HG03103 (cell line): Measurements from ENCODE around the gene FARP2.
"Not testable (repeated sequence)": the region's sequence is repeated elsewhere in the genome, so short reads cannot be mapped to it uniquely, and the experiment has no call there.

Experiments used
- ATAC-seq: cut with Tn5 transposase; IDR thresholded peaks from one replicate; pipeline ENCODE4 v1.9.1; 2021; ENCODE audit warnings: low read depth; ENCODE audit not compliant: unreplicated experiment

The FARP2 gene

DNA sequence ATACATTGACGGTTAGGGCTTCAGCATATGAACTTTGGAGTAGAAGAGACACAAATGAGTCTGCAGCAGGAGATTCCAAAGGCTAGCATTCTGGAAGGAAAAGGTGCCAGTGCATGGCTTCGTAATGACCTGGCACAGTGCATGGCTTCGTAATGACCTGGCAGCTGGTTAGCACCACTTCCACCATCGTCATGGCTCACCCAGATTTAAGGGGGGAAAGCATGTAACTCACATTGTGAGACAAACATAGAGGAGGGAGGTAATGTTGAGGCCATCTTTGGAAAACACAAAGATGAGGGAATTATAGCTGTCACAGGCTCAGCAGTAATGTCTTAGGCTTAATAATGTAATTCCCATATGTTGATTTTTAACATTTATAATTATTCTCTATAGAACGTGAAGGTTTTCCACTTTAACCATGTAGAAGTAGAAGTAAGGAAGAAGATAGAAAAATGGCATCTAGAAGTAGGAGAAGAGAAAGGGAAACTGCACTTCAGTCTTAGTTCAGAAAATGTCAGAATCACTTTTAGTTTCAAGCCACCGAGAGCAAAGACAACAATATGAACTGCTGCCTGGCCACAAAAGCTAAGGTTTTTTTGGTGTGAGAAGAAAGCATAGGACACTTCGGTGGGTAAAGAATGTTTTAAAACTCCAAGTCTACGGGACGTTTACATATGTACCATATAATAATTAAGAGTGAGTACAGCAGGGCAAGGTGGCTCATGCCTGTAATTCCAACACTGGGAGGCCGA is 159.1 kb downstream of the FARP2 start:
- ATAC-seq, result no peak

DNA sequence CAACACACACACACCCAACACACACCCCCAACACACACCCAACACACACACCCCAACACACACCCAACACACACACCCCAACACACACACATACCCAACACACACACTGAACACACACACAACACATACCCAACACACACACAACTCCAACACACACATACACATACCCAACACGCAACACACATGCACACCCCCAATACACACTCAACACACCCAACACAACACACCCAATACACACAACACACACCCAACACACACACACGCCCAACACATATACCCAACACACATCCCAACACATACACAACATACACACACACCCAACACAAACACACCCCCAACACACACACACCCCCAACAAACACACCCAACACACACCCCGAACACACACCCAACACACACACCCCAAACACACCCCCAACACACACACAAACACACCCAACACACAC is 160.5 kb downstream of the FARP2 start:
- no peak for ATAC-seq

DNA sequence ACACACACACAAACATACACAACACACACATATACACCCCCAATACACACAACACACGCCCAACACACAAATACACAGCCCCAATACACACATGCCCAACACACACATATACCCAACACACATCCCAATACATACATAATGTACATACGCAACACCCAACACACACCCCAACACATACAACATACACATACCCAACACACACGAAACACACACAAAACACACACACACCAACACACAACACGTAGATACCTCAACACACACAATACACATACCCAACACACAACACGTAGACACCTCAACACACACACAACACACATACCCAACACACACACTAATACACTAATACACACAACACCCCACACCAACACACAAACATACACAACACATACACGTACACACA is 161.2 kb downstream of the FARP2 start:
- ATAC-seq, result no peak

DNA sequence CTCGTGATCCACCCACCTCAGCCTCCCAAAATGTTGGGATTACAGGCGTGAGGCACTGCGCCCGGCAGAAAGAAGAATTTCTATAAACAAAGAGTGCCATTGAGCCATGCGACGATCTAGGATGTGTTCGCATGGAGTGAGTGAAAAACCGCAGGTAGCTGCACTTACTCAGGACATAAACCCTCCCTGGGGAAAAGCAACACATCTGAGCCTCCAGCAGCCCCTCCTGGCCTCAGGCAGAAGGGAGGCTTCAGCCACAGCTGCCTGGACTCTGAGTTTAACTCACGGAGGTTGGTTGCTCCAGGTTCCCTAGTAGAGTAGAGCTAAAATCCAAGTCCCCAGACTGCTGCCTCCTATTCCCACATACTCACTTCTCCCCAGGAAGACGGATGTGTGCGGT is 163.6 kb downstream of the FARP2 start:
- no peak for ATAC-seq

DNA sequence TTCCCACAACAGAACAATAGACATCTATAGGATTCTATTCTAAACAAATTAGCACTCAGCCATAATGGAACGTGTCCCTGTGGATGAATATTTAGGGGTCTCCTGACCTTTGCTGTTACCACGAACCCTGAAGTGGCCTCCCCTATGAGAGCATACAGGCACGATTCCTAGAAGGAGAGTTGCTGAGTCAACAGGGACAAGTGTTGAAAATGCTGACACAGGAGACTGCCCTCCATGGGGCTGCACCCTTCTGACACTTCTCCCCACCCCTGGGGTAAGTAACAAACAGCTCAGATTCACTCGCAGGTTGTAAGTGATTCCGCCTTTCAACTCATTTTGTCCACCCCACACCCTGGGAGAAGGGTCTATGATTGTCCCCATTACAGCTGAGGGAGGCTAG is 166.4 kb downstream of the FARP2 start:
- no peak for ATAC-seq

DNA sequence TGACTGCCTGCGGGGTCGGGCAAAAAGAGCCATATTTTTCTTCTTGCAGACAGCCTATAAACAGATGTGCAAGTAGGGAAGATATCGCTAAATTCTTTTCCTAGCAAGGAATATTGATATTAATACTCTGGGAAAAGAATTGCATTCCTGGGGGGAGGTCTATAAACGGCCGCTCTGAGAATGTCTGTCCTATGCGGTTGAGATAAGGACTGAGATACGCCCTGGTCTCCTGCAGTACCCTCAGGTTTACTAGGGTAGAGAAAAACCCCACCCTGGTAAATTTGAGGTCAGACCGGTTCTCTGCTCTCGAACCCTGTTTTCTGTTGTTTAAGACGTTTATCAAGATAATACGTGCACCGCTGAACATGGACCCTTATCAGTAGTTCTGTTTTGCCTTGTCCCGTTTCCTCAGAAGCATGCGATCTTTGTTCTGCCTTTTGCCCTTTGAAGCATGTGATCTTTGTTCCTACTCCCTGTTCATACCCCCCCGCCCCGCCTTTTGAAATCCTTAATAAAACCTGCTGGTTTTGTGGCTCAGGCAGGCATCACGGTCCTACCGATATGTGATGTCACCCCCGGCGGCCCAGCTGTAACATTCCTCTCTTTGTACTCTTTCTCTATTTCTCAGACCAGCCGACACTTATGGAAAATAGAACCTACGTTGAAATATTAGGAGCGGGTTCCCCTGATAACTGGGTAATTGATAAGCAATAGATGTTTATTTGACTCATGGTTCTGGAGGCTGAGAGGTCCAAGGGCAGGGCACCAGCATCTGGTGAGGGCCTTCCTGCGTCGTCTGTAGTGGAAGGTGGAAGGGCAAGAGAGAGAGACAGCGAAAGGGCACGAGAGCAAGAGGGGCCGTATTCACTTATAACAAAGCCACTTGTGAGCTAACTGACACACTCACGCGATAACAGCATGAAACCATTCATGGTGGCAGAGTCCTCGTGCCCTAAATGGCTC is 170.0 kb downstream of the FARP2 start:
- ATAC-seq, result not testable (repeated sequence)

DNA sequence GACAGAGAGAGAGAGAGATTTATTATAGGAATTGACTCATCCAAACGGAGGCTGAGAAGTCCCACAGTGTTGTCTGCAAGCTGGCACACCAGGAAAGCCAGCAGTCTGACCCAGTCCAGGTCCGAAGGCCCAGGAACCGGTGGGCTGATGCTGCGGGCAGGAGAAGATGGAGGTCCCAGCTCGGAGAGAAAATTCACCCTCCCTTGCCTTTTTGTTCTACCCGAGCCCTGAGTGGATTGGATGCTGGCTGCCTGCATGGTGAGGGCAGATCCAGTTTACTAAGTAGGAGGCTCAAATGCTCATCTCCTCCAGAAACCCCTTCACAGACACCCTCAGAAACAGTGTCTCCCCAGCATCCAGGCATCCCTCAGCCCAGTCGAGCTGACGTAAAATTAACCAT is 174.5 kb downstream of the FARP2 start:
- ATAC-seq, result no peak

DNA sequence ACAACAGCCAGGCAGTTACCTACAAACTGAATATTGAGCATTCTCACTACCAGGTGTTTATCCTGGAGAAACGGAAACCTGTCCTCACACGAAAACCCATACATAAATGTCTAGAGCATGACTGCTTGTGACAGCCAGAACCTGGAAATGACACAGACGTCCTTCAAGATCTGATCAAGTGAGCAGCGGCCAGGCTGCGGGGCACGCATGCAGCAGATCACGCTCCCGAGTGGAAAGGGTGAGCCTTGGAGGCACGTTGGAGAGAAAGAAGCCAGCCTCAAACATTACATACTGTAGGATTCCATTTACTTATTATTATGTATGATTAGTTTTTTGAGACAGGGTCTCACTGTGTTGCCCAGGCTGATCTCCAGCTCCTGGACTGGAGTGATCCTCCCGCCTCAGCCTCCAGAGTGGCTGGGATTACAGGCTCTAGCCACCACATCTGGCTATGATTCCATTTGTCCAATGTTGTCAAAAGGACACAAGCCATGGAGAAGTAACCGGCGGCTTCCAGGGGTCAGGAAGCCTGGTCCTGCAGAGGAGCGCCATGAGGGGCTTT is 175.2 kb downstream of the FARP2 start:
- no peak for ATAC-seq

DNA sequence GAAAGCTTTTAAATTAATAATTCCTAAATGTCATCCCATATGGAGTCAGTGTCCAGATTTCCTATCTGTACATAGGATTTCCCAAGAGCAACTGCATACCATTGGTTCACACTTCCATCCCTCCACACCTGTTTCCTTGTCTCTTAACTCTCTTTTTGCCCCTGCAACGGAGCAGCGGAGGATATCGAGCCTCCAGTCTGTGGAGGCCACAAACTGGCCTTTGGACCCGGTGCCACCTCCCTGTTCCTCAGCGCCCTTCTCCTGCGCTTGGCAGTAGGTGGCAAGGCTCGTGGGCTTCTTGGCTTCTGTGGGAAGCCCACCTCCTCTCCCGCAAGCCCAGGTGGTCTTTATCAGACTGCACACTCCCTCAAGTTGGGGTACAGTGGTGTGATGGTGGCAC is 176.1 kb downstream of the FARP2 start:
- no peak for ATAC-seq

DNA sequence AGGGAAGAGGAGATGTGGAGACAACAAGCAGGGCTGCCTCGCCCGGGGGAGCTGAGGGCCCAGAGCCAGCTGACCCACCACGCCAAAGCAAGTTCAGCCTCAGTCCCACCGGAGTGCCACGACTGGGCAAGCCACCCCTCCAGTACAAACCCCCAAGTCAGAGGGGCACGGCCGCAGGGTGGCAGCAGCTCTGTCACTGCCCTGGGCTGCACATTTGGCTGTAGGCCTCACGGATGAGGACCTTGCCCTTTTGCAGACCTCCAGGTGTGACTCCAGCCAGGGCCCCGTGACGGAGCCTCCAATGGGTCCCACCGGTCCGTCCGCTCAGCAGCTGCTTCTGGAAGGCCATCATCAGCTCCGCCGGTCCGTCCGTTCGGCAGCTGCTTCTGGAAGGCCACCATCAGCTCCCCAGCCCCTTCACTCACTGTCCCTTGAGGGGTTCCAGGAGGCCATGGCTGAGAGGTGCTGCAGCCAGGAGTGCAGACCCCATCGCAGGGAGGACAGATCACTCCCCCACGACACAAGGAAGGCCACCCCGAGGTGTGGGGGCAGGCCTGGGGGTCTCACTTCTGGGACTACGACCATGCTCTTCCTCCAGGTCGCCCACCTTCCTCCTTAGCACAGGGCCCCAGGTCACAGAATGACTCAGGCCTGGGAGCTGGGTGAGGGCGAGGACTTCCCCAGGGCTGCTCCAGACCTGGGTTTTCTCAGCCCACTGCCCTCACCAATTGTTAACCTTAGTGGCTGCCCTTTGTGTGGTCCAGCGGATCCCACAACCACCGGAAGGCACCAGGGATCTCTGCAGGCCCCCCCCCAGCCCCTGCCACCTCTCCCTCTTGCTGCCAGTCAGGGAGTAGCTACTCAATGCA is 176.9 kb downstream of the FARP2 start:
- no peak for ATAC-seq

DNA sequence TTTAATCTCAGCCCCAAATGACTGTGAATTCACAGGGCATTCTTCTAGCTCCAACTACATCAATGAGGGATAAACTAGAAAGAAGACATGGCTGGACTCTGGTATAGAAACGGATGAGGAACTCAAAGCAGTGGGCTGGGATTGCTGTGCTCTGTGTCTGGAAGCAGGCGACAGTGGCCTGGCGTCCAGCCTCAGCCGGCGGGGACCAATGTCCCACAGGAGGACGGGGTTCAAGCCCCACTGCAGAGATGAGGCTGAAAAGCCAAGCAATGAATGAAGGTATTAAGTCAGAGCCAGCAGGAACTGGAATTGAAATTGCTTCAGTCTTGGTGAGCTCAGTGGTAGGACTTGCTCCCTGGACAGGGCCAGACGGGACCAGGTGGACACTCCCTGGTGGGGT is 178.2 kb downstream of the FARP2 start:
- ATAC-seq, result no peak

DNA sequence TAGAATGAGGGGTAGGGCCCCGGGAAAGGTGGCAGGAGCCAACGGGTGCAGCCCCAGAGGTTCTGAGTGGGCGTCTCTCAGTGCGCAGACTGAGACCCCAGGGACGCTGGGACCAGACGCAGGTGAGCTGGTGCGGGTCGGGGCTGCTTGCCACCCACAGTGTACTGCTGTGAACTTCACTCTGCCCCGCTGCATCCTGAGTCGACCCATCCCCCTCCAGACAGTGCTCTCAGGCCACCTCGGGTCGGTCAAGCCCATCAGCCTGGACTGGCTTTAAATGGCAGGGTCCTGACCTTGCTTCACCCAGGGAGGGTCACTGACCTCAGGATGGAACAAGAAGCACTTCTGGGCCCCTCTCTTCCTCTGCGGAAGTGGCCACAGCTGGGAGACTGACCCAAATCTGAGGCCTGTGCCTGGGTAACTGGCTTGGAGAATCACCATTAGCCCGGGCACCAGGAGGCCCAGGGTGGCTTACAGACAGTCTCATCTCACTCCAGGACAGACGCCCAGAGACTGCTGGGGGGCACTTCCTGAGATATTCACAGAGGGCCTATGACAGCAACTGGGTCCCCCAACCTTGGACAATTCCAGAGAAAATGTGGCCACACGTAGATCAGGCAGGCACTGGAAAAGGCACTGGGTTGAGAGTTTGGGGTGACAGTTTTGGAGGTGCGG is 178.8 kb downstream of the FARP2 start:
- no peak for ATAC-seq

DNA sequence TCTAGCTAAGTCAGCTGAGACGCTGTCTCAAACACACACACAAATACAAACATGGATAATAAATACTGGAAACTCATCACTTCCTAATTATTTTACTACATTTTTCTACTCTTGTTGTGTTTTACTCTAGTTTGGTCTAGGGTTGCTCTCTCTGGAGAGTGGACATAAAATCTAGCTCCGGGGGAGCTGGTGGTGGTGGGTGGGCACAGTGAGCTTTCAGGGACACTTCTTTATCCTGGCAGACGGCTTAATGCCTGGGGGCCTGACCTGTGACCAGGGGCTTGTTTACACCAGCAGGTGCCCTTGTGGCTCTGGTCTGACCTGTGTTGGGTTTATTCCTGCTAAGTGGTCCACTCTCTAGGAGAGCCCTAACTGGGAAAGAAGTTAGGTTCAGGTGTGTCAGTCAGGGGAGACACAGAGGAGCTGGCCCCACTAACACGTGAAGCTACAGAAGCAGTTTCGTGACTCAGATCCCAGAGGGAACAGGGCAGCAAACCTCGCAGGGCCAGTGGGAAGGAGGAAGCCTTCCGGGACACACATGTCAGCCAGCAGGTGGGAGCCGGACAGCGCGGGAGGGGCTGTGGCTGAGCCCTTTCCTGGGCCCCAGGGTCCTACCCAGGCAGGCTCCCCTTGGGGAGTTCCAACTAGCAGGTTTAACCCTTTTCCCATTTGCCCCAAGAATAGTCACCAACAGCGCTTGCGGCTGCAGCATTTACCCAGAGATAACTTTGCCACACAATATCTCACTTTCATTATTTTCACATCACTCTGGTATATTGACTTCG is 180.0 kb downstream of the FARP2 start:
- no peak for ATAC-seq

DNA sequence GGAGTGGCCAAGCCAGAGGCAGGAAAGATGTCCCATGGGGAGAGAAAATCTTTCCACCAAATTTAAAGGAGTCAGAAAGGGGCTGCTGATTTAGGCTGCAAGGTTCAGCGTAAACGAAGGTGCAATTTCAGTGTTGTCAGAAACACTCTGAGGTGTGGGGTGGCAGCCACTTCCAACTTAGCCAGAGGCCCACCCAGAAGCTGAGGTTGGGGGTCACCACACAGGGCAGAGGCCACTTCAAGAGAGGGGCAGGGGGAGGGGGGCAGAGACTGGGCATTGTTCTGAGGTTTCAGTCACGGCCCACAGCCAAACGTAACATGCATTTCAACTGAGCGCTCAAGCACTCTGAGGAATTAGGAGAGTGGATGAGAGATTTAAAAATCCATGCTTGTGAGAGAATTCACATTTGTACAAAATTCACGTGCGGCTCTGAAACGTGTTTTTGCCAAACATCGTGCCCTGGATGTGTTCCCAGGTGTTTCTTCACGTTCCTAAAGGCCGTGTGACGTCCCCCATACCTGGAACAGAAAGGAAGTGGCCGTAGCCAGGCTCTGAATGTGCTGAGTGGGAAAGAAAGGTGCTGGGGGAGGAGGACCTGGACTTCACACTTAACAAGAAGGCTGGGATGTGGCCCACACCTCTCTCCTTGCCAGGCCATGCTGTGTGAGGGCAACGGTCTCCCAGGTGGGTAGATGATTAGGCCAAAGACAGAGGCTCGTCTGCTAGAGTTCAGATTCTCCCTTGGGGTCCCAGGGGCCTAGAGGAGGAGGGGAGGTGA is 182.9 kb downstream of the FARP2 start:
- ATAC-seq, result no peak

DNA sequence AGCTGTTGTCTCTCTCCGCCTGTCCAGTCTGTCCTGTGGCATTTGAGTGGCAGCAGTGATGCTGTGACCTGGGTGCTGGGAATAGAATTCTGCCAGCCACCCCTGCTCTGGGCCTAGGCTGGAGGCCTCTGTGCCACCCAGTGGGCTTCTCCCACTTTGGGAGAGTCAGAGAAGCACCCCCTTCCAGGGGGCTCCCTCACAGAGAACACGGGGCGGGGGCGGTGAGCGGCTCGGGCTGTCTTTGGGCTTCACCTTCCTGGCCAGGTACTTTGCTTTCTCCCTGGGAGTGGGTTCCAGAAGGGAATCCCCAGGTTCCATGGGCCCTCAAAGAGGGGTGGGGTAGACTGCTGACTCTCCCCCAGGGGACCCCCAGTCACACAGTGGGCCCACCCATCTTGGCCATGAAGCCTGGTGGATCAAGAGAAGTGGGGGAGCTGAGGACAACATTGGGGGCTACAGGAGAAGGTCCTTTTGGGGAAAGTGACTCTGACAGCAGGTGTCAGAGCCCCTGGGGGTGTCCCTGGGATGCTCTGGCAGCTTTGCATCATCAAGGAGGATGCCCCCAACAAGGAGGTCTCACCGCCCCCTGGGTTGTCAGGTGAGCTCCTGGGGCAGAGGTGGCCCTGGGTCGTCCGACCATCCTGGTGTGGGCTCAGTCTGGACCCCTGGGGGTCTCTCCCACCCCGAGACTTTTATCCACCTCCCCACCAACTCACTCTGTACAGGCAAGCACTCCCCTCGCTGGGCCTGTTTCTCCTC is 183.7 kb downstream of the FARP2 start:
- ATAC-seq, result no peak

DNA sequence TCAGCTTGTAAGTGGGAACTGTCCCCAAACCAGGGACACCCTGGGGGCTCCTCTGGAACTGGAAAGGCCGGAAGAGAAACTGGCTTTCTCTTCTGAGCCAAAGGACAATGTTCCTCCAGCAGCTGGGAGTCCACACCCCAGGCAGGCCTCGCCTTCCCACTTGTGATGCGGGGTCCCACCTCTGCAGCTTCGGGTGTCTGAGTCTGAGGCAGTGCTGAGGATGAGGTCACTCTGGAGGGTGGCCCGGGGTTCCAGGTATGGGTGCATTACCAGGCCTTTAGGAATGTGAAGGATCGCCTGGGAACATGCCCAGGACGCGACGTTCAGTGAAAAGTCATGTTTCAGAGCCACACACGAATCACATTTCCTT is 184.3 kb downstream of the FARP2 start:
- ATAC-seq, result no peak

DNA sequence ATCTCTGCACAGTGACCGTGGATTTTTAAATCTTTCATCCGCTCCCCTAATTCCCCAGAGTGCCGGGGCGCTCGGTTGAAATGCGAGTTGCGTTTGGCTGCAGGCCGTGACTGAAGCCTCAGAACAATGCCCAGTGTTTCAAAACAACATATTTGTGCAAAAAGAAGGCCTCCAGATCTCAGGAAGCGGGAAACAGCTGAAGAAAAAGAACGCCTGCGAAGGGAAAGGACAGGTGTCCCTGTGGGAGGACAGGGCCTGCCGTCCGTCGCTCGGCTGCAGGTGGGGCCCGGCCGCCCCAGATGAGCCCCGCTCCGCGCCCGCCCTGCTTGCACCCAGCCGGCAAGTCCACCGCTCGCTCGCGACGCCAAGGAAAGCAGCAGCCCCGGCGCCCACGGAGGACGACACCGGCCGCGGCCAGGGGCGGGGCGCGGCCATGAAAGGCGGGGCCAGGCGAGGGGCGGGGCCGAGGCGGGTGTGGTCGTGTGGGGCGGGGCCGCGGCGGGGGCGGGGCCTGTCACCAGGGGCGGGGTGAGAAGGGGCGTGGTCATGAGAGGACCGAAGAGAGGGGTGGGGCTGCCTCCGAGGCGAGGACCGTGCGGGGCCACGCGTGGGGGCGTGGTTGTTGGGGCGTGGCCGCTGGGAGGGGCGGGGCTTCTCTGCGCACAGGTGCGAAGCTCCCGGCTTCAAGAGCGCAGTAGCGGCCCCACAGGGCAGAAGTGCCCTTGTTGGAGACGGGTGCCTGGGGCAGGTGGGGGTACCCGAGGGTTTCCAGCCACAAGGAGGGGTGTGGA is 184.9 kb downstream of the FARP2 start:
- no peak for ATAC-seq
